Central memory CD4-positive, alpha-beta T cell (primary cell): ENCODE results near the gene CFAP92.
A peak's percentile ranks its signal among the peaks of the same experiment; 100 is the strongest.

Experiments used
- DNase-seq: peaks from one replicate; pipeline ENCODE4 v3.0.0; 2022
- total RNA-seq, 3 experiments: gene quantifications; one replicate each; lab custom pipeline; 2026; lab: John Stamatoyannopoulos, UW

CFAP92 gene
- total RNA-seq: 0.05 to 1.4 (median 0.11) reads per million in 3 experiments

DNA sequence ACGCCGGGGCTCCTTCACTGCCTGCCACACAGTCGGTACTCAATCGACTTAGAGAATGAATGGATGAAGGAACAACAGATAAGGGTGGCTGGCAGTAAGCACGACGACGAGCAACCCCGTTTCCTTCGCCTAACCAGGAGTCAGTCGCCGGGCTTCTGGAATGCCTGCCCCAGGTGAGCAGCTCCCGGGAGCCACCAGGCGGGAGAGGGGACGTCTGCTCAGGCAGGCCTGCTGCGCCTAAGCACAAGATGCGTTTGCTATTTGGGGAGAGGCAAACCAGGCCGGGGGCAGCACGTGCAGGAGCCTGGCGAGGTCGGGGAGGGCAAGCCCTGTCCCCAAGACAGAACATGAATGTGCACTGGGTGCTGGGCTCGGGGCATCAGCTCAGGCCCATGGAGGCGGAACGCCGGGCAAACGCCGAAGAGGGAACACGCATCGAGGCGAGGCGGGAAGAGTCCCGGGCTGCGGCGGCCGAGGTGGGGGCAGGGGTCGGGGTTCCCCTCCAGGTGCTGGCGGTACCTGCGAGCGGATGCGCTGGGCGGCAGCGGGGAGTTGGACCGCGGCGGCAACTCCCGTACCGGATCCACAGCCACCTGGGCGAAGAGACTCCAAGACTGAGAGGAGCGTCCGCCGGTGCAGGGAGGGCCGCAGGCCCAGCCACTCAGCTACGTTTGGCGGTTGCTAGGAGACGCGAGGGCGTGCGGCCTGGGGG is at the start of gene CFAP92:
Gene CFAP92, minus strand, starts transcription at position 616 of the 712 bp plus-strand sequence. CDS start 772 bp downstream, outside the sequence.
- peak; percentile 90 for DNase-seq

DNA sequence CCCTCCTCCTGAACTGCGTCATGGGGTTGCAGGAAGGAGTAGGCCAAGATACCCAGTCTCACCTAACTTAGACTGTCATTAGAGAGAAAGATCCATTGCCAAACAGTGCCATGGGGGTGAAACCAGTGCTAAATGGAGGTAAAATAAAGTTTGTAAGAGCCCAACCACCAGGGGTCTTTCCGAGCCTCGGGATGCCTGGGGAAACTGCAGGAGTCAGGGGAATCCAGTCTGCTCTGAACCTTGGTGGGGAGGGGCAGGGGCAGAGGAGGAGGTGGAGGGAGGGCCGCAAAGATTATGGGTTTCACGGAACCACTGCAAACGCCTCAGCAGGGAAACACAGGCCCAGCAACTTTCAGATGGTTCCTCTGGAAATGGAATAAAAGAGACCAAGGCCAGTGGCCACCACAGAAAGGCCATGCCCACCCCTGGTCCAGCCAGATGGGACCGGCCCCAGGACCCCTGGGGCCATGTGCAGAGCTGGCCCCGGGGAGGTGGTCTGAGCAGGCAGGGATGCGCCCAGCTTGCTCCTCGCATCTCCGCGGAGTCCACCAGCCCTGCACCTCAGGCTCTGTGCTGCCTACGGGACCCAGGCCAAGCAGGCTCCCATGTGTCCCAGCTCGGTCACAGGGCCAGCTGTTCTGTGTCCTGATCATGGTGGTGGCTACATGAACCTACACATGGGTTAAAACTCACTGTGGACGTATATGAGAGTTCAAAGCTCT is 46.9 kb upstream of the CFAP92 start:
- DNase-seq: no peak

- DNase-seq: no peak
Measured at GRCh38 chr3:129040039-129040336, 46.1 kb upstream of the CFAP92 start.

GRCh38 chr3:129039271-129040038 is 45.6 kb upstream of the CFAP92 start:
- no peak for DNase-seq

GRCh38 chr3:129038121-129038855 is 44.4 kb upstream of the CFAP92 start:
- DNase-seq: no peak

DNA sequence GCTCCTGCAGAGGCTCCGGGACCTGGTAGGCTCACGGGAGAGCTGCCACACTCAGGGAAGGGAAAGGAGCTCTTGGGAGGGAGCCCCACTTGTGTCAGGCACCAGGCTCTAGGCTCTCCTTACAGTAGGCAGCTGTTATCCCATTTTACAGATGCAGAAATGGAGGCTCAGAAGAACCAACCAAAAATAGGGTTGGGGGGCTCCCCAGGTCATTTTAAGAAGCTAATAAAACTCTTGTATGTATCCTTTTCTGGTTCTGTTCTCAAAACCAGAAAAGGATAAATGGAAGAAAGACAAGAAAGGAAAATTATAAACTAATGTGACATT is 43.2 kb upstream of the CFAP92 start:
- DNase-seq: no peak

DNA sequence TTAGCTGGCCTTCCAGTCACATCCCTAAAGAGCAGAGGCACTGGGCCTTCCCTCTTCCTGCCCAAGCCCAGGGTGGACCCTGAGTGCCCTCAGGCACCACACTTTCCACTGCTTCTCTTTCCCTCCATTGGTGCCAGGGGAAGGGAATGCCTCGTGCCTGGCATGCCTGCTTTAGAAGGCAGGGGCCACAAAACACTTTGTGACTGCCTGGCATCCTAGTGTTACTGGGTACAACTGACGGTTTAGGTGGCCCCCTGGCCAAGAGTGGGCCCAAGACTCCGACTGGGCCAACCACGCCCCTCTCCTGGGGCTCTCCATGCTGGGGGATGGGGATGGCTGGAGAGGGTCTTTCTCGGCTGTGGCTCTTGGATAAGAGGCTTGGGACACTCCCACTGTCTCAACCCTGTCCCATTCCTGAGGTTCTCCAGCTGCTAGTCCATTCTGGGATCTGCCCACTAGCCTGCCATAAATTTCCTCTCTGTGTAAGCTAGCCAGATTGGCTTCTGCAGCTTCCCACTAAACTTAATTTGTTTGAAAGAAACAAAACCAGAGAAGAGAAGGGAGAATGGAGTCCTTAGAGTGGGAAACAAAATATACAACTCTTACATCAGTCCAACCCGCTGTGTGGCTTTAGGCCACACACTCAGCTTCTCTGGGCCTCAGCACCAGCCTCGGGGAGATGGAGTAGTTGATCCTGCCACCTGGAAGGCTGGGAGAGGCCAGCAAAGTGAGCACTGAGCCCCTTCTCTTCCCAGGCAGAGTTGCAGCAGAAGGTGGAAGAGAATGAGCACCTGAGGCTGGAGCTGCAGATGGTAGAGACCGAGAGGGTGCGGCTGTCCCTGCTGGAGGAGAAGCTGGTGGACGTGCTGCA is 42.6 kb upstream of the CFAP92 start:
- DNase-seq: no peak

GRCh38 chr3:129035360-129036221 is 41.7 kb upstream of the CFAP92 start:
- DNase-seq: no peak

DNA sequence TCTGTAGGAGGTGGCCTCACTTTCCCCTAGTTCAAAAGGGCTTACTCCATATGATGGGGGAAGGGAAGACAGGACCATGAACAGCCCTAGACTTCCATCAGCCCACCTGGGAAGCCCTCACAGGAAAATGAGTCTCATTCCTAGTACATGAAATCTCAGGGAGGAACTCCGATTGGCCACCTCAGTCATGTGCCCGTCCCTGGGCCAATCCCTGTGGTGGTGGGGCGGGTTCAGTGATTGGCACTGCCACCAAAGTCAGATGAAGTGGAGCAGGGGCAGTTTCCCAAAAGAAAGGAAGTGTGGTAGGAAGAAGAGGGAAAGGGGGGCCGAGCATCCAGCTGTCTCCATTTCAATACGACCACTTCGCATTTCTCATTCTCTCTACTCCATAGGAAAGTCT is 40.8 kb upstream of the CFAP92 start:
- no peak for DNase-seq

- no peak for DNase-seq
Measured at GRCh38 chr3:129033633-129034321, 39.9 kb upstream of the CFAP92 start.

DNA sequence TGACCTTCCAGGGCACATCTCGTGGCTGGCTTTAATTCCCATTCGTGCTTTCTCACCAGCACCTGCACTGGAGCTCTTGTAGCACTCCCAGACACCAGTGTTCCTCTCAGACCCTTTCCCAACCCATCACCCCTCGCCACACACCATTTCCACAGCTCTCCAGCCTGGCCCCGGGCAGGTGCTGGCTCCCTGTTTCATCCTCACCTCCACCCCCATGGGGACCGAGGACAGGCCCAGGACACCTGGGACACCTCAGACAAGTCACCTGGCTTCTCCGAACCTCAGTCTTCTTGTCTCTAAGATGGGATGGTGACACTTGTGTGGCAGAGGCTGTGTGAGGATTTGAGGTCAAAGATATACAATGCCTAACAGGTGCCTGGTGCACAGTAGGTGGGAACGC is 39.3 kb upstream of the CFAP92 start:
- DNase-seq: no peak

- no peak for DNase-seq
Measured at GRCh38 chr3:129032716-129033115, 38.8 kb upstream of the CFAP92 start.

GRCh38 chr3:129031476-129032215 is 37.8 kb upstream of the CFAP92 start:
- DNase-seq: no peak

DNA sequence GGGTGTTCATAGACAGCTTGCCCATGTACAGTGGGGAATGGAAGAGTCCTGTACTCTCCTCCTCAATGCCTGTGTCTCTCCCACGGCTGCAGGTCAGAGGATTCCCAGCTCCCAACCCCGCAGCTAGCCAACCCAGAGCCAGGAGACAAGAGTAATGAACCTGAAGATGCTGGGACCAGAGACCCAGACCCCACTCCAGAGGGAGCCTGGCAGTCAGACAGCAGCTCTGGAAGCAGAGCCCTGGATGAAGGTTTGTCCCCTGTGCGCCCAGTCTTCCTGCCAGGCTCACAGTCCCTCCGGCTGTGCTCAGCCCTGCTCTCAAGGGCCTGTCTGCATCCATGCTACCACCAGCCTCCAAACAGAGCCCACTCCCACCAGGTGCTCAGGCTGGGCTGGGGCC is 36.7 kb upstream of the CFAP92 start:
- no peak for DNase-seq

GRCh38 chr3:129028866-129029265 is 35.0 kb upstream of the CFAP92 start:
- no peak for DNase-seq

DNA sequence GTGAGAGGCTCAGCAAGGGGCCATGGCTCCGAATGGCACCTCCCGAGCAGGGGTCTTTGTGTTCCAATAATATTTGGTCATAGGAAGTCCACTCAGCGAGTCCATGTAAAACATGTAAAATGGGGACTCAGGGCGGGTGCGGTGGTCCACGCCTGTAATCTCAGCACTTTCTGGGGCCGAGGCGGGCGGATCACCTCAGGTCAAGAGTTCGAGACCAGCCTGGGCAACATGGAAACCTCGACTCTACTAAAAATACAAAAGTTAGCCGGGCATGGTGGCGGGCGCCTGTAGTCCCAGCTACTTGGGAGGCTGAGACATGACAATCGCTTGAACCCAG is 33.6 kb upstream of the CFAP92 start:
- no peak for DNase-seq

DNA sequence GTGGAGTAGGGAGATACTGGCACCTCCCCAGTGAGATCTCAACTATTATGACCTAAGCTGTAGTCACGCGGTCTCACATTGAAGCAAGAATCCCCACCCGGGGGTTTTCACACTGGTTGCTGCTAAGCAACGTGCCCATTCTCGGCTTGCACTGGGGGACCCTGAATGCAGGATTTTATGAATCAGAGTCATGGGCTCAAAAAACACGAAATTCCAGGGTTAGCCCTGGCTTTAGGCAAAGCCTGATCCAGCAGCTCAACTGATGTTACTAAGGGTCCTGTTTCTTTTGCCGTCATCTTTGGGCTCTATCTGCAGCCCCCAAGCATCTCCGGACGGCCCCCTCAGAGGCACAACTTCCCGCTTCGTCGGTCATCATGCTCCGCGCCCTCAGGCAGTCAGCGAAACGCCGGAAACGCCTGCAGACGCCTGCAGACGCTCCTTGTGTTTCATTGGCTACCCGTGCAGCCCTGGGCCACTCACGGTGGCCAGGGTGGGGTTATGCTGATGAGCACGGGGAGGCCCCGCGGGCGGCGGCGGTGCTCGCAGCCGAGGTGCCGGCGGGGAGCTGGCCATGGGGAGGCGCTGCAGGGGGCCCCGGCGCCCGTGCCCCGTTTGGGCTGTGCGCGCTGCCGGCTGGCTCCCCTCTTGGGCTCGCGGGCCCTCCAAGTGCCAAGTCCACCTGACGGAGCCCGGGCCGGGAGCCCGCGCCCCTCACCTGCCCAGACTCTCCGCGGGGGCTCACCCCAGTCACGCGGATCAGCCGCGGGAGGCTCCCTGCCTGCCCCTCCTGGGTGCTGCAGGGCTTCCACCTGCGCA is 33.1 kb upstream of the CFAP92 start:
- peak; percentile 93 for DNase-seq

- DNase-seq: no peak
Measured at GRCh38 chr3:129025691-129026435, 32.0 kb upstream of the CFAP92 start.
